ENCODE measurements around the gene CWC25. TPM values are rescaled to one million over a fixed set of nuclear protein-coding genes. Genes with fewer than 3 reads are reported as not detected.

The CWC25 gene
- total RNA-seq, 1 experiment from 2014 or later, result 23.9 TPM

- H3K27me3 ChIP-seq (ENCODE audit: insufficient read depth, low read length), result no peaks in the 10 kb centered on the region
- POLR2A ChIA-PET, result no interaction called here
- H4K20me1 ChIP-seq (ENCODE audit: insufficient read depth), result no peaks in the 10 kb centered on the region
- RAD21 ChIA-PET (ENCODE audit: low non-redundant PET in 1 of 2, low total read pairs in 2 of 2, uncharacterized antibody in 2 of 2, unreplicated experiment in 2 of 2), result no interaction called here
- H3K4me3 ChIP-seq (replicated peaks in 1 of 2; ENCODE audit: low read depth in 1 of 2, low read length in 2 of 2), result no peak overlapping the region
- no peaks in the 10 kb centered on the region for H3K79me2 ChIP-seq (ENCODE audit: insufficient read depth, low read length)
- H3K9me3 ChIP-seq (ENCODE audit: control insufficient read depth in 1 of 2, insufficient read depth in 1 of 2, low read depth in 1 of 2, low read length in 2 of 2), result no peaks in the 10 kb centered on the region
- H3K27ac ChIP-seq (ENCODE audit: low read depth, low read length), result no peak overlapping the region
- no peak overlapping the region for H3K4me2 ChIP-seq (ENCODE audit: low read length)
- H3K36me3 ChIP-seq (ENCODE audit: control insufficient read depth in 1 of 2, insufficient read depth in 2 of 2, low read length in 2 of 2), result peaks cover 42 to 61% of the 10 kb centered on the region in 2 experiments; a peak in 3 of 4 replicates
- no peak for DNase-seq (ENCODE audit: low read depth, low spot score)
- no peak overlapping the region for H2AFZ ChIP-seq (ENCODE audit: low read depth, low read length, poor library complexity, severe bottlenecking)
- TF ChIP-seq ATF3 (IDR thresholded peaks at IDR 0.05) (no peak), POLR2AphosphoS5 (IDR thresholded peaks at IDR 0.05; ENCODE audit: low read depth, low read length) (no peak), JUND (IDR thresholded peaks at IDR 0.05) (no peak), RAD21 (IDR thresholded peaks at IDR 0.05; ENCODE audit: low read depth) (no peak), EZH2phosphoT487 (IDR thresholded peaks at IDR 0.05; ENCODE audit: borderline replicate concordance) (no peak), SRF (IDR thresholded peaks at IDR 0.05; ENCODE audit: low read depth) (no peak), SP1 (IDR thresholded peaks at IDR 0.05; ENCODE audit: low read depth) (no peak), TCF7L2 (IDR thresholded peaks at IDR 0.05; ENCODE audit: borderline replicate concordance, extremely low read depth, insufficient read depth, insufficient read length) (no peak), ZNF274 (IDR thresholded peaks at IDR 0.05; ENCODE audit: low read depth, low read length) (no peak)
- CTCF ChIA-PET, result no interaction called here
- no TSS peak for BruUV-seq (replicated peaks)
- intact Hi-C loops (cut with micrococcal nuclease), result no loop called here
- no peaks in the 10 kb centered on the region for H3K9me2 ChIP-seq (ENCODE audit: insufficient read depth)
- H3K4me1 ChIP-seq (ENCODE audit: control insufficient read depth in 1 of 2, insufficient read depth in 2 of 2, low read length in 2 of 2), result no peaks in the 10 kb centered on the region
- ATAC-seq, result no peak
- no peak overlapping the region for H3K9ac ChIP-seq (ENCODE audit: low read length)
Observed at GRCh38 chr17:38779965-38780752, 45.0 kb downstream of the CWC25 start.

- ChIA-PET CTCF (interaction anchor here (0.9 kb wide), 1 partner anchor 395 kb away, joined by 3 read pairs; no protein-coding TSS in a partner anchor), RAD21 (ENCODE audit: low non-redundant PET in 1 of 2, low total read pairs in 2 of 2, uncharacterized antibody in 2 of 2, unreplicated experiment in 2 of 2) (no interaction called here), POLR2A (no interaction called here)
- H3K36me3 ChIP-seq (ENCODE audit: control insufficient read depth in 1 of 2, insufficient read depth in 2 of 2, low read length in 2 of 2), result peaks cover 46 to 50% of the 10 kb centered on the region in 2 experiments; a peak in 3 of 4 replicates
- ATAC-seq, result no peak
- no peaks in the 10 kb centered on the region for H3K9me3 ChIP-seq (ENCODE audit: control insufficient read depth in 1 of 2, insufficient read depth in 1 of 2, low read depth in 1 of 2, low read length in 2 of 2)
- H3K4me3 ChIP-seq (replicated peaks in 1 of 2; ENCODE audit: low read depth in 1 of 2, low read length in 2 of 2), result no peak overlapping the region
- BruUV-seq (replicated peaks), result no TSS peak
- no peaks in the 10 kb centered on the region for H4K20me1 ChIP-seq (ENCODE audit: insufficient read depth)
- no peaks in the 10 kb centered on the region for H3K79me2 ChIP-seq (ENCODE audit: insufficient read depth, low read length)
- no peaks in the 10 kb centered on the region for H3K27me3 ChIP-seq (ENCODE audit: insufficient read depth, low read length)
- H3K9me2 ChIP-seq (ENCODE audit: insufficient read depth), result no peaks in the 10 kb centered on the region
- H3K27ac ChIP-seq (ENCODE audit: low read depth, low read length), result no peak overlapping the region
- no peak overlapping the region for H3K9ac ChIP-seq (ENCODE audit: low read length)
- intact Hi-C loops (cut with micrococcal nuclease), result no loop called here
- no peaks in the 10 kb centered on the region for H3K4me1 ChIP-seq (ENCODE audit: control insufficient read depth in 1 of 2, insufficient read depth in 2 of 2, low read length in 2 of 2)
- H3K4me2 ChIP-seq (ENCODE audit: low read length), result no peak overlapping the region
- DNase-seq (ENCODE audit: low read depth, low spot score), result no peak
- H2AFZ ChIP-seq (ENCODE audit: low read depth, low read length, poor library complexity, severe bottlenecking), result no peak overlapping the region
- TF ChIP-seq REST (IDR thresholded peaks at IDR 0.05; ENCODE audit: low read depth) (no peak), POLR2AphosphoS5 (IDR thresholded peaks at IDR 0.05; ENCODE audit: low read depth, low read length) (no peak), ZBTB33 (IDR thresholded peaks at IDR 0.05; ENCODE audit: extremely low read depth, insufficient replicate concordance, low read length) (no peak), MAX (IDR thresholded peaks at IDR 0.05) (no peak), EZH2 (IDR thresholded peaks at IDR 0.05) (no peak)
Observed at GRCh38 chr17:38777641-38778250, 47.4 kb downstream of the CWC25 start.
